ENCODE results near the gene FBP2.

- TF ChIP-seq, protein P1, sequence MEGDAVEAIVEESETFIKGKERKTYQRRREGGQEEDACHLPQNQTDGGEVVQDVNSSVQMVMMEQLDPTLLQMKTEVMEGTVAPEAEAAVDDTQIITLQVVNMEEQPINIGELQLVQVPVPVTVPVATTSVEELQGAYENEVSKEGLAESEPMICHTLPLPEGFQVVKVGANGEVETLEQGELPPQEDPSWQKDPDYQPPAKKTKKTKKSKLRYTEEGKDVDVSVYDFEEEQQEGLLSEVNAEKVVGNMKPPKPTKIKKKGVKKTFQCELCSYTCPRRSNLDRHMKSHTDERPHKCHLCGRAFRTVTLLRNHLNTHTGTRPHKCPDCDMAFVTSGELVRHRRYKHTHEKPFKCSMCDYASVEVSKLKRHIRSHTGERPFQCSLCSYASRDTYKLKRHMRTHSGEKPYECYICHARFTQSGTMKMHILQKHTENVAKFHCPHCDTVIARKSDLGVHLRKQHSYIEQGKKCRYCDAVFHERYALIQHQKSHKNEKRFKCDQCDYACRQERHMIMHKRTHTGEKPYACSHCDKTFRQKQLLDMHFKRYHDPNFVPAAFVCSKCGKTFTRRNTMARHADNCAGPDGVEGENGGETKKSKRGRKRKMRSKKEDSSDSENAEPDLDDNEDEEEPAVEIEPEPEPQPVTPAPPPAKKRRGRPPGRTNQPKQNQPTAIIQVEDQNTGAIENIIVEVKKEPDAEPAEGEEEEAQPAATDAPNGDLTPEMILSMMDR (IDR thresholded peaks at IDR 0.05 in 2 of 3, conservative IDR thresholded peaks at IDR 0.05 in 1 of 3; ENCODE audit: borderline replicate concordance in 1 of 3, insufficient read depth in 1 of 3, low read depth in 2 of 3, low read length in 2 of 3) = no peak
- TF ChIP-seq POLR2A (IDR thresholded peaks at IDR 0.05; ENCODE audit: borderline replicate concordance, extremely low read depth, insufficient read depth, insufficient read length) (no peak), ZNF274 (IDR thresholded peaks at IDR 0.05; ENCODE audit: low read depth, low read length) (no peak), POLR2AphosphoS5 (IDR thresholded peaks at IDR 0.05; ENCODE audit: low read depth, low read length) (no peak), SIN3A (IDR thresholded peaks at IDR 0.05; ENCODE audit: low read depth) (no peak), YY1 (IDR thresholded peaks at IDR 0.05; ENCODE audit: extremely low read depth, insufficient replicate concordance, low read depth, low read length) (no peak)
Measured at GRCh38 chr9:94533601-94534000, 60.0 kb downstream of the FBP2 start.
